NT2/D1 (cell line): ENCODE results near the gene PCDHA5.

ENCODE experiments used
- YY1 ChIP-seq: IDR thresholded peaks from 2 replicates; pipeline ENCODE4 v1.6.1; 2011; ENCODE audit not compliant: insufficient read length, insufficient read depth
- ZNF274 ChIP-seq: IDR thresholded peaks from 2 replicates; pipeline ENCODE4 v1.6.1; 2011; ENCODE audit warnings: mild to moderate bottlenecking, low read depth, low read length

GRCh38 chr5:140869555-140869886, 48.1 kb downstream of the PCDHA5 start:
- no peak for TF ChIP-seq ZNF274
- TF ChIP-seq YY1 = no peak
